T-cell (primary cell): Measurements from ENCODE around the gene GNAS. TPM values are rescaled to one million over a fixed set of nuclear protein-coding genes. Genes with fewer than 3 reads are reported as not detected.
A peak's percentile ranks its signal among the peaks of the same experiment; 100 is the strongest.

Experiments used
- ATAC-seq, 4 experiments: fragments of 200-7000 bp in 3 of 4; fragments of 150-1000 bp in 1 of 4; cut with Tn5 transposase; replicated peaks in 1 of 4; 1 replicate in 3 of 4; 2 replicates in 1 of 4; pipeline ENCODE4 v1.10.0; 2021; ENCODE audit warnings: moderate library complexity in 3 of 4, mild to moderate bottlenecking in 2 of 4, moderate number of reproducible peaks in 1 of 4
- CTCF ChIA-PET, 2 donors: fragments of 300-600 bp; sonication (Branson Sonifier 250); formaldehyde crosslinking; loops; one replicate each; lab custom pipeline; 2022; ENCODE audit warnings: antibody characterized with exemption in 2 of 2; lab: Charles Lee
- POLR2A ChIA-PET, 2 donors: fragments of 300-600 bp; sonication (Branson Sonifier 250); formaldehyde crosslinking; loops; one replicate each; lab custom pipeline; 2022; ENCODE audit warnings: antibody characterized with exemption in 2 of 2; lab: Charles Lee
- DNase-seq, 35 experiments: peaks; one replicate each; pipeline versions ENCODE4 v3.0.0 to v3.0.0-alpha.2; 2013 to 2023
- H3K27ac ChIP-seq: one replicate; pipeline ENCODE4 v1.5.1; 2013; ENCODE audit warnings: low read length
- H3K27me3 ChIP-seq, 2 experiments: replicated peaks in 1 of 2; 1 replicate in 1 of 2; 2 replicates in 1 of 2; pipeline versions ENCODE4 v1.6.1 to v1.7.0; 2013; ENCODE audit warnings: low read length in 1 of 2, mixed read lengths in 1 of 2; ENCODE audit not compliant: control insufficient read depth in 2 of 2, insufficient read depth in 2 of 2; ENCODE audit errors: extremely low read depth in 1 of 2
- H3K36me3 ChIP-seq, 2 donors: 1 replicate in 1 of 2; 2 replicates in 1 of 2; pipeline versions ENCODE4 v1.6.1 to v1.7.0; 2013; ENCODE audit warnings: low read length in 1 of 2; ENCODE audit not compliant: control insufficient read depth in 2 of 2, insufficient read depth in 1 of 2; ENCODE audit errors: extremely low read depth in 1 of 2
- H3K4me1 ChIP-seq, 2 experiments: 1 replicate in 1 of 2; 2 replicates in 1 of 2; pipeline versions ENCODE4 v1.6.1 to v1.7.0; 2013; ENCODE audit warnings: low read length in 2 of 2, mixed read lengths in 1 of 2; ENCODE audit not compliant: insufficient read depth in 2 of 2, control insufficient read depth in 1 of 2; ENCODE audit errors: extremely low read depth in 1 of 2
- H3K4me3 ChIP-seq, 2 donors: 1 replicate in 1 of 2; 2 replicates in 1 of 2; pipeline versions ENCODE4 v1.5.1 to v1.7.0; 2013; ENCODE audit warnings: mild to moderate bottlenecking in 2 of 2, low read length in 1 of 2, moderate library complexity in 1 of 2; ENCODE audit not compliant: control insufficient read depth in 1 of 2; ENCODE audit errors: extremely low read depth in 1 of 2
- H3K9me3 ChIP-seq: 2 replicates; pipeline ENCODE4 v1.7.0; 2013
- H3K27ac Mint-ChIP-seq, 2 donors: one replicate each; pipeline ENCODE4 v1.8.0; 2020 to 2021; ENCODE audit warnings: mild to moderate bottlenecking in 2 of 2, mixed read lengths in 2 of 2
- H3K27me3 Mint-ChIP-seq, 2 donors: one replicate each; pipeline ENCODE4 v1.8.0; 2021 to 2022; ENCODE audit warnings: mixed read lengths in 2 of 2
- H3K36me3 Mint-ChIP-seq: one replicate; pipeline ENCODE4 v1.8.0; 2021; ENCODE audit warnings: mixed read lengths
- H3K4me1 Mint-ChIP-seq, 3 donors: one replicate each; pipeline ENCODE4 v1.8.0; 2020 to 2022; ENCODE audit warnings: mixed read lengths in 3 of 3, mild to moderate bottlenecking in 1 of 3
- H3K4me3 Mint-ChIP-seq, 3 donors: one replicate each; pipeline ENCODE4 v1.8.0; 2020 to 2022; ENCODE audit warnings: mild to moderate bottlenecking in 3 of 3, mixed read lengths in 3 of 3, moderate library complexity in 3 of 3
- H3K9me3 Mint-ChIP-seq, 3 donors: one replicate each; pipeline ENCODE4 v1.8.0; 2020 to 2022; ENCODE audit warnings: mixed read lengths in 3 of 3
- WGBS: methylation state at CpG from one replicate; pipeline ENCODE4 v1.1.5; 2013; ENCODE audit warnings: missing lambda C conversion rate; ENCODE audit not compliant: insufficient coverage; 5-methylcytosine and 5-hydroxymethylcytosine counted together
- total RNA-seq, 35 experiments: library from RNA in 6 of 35; stranded (reverse) in 6 of 35; fragments of 120-200 nt in 1 of 35; gene quantifications; one replicate each; pipeline versions ENCODE4 v1.2.1 to v1.2.4 and lab custom pipeline; 2013 to 2026

The GNAS gene
- total RNA-seq, 5 donors from 2014 or later (not counting 1 experiment from before 2014, with no cell fraction given): 578 to 855 (median 640) TPM

DNA sequence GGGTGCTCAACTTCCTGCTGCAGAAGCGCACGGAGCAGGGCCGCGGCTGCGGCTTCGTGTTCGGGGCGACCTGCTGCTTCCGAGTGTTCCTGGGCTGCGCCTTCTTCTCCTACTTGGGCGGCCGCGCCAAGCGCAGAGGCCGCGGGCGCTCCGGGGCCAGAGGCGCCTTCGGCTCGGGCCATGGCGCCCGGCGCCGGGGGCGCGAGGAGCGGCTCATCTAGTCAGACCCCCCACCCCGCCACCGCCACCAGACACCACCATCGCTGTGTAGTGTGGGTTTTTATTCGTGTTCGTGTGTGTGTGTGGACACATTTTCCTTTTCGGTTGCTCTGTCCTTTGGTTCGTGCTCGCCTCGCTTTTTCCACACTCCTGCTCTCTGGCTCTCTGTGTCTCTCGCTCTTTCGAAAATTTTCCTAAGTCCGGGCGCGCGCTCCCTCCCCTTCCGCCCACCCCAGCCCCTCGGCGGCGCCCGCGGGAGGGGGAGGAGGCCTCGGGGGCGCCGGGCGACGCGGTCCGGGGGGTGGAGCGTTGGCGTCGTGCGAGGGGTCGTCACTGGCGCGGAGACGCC is 38.1 kb downstream of the GNAS start:
- Mint-ChIP-seq H3K9me3 (no peaks in the 10 kb centered on the region), H3K4me1 (peaks cover 36 to 50% (median 49%) of the 10 kb centered on the region in 3 donors), H3K4me3 (peak overlapping the region; percentile 86 to 92 (median 91)), H3K27me3 (no peaks in the 10 kb centered on the region), H3K36me3 (peaks cover 5% of the 10 kb centered on the region), H3K27ac (peak overlapping the region; percentile 95 to 96)
- peaks cover under 1 to 5% of the 10 kb centered on the region in 2 donors for H3K36me3 ChIP-seq
- ChIA-PET POLR2A (interaction anchor here in 1 of 2 donors (0.7 to 1.2 kb wide), 3 partner anchors 17 to 256 kb away, joined by 3 to 4 read pairs (median 3); no protein-coding TSS in a partner anchor), CTCF (no interaction called here)
- DNase-seq (peak; percentile 32 to 78 (median 59)), ATAC-seq (peak; percentile 44 to 51 (median 47))
- WGBS: 0% methylated on average over 13 of the region's 64 CpGs
- H3K27me3 ChIP-seq: no peaks in the 10 kb centered on the region
- peak overlapping the region; percentile 82 for H3K27ac ChIP-seq
- peak overlapping the region; percentile 64 to 66 for H3K4me3 ChIP-seq
- H3K4me1 ChIP-seq: peaks cover 24 to 26% of the 10 kb centered on the region in 2 experiments
- no peaks in the 10 kb centered on the region for H3K9me3 ChIP-seq

DNA sequence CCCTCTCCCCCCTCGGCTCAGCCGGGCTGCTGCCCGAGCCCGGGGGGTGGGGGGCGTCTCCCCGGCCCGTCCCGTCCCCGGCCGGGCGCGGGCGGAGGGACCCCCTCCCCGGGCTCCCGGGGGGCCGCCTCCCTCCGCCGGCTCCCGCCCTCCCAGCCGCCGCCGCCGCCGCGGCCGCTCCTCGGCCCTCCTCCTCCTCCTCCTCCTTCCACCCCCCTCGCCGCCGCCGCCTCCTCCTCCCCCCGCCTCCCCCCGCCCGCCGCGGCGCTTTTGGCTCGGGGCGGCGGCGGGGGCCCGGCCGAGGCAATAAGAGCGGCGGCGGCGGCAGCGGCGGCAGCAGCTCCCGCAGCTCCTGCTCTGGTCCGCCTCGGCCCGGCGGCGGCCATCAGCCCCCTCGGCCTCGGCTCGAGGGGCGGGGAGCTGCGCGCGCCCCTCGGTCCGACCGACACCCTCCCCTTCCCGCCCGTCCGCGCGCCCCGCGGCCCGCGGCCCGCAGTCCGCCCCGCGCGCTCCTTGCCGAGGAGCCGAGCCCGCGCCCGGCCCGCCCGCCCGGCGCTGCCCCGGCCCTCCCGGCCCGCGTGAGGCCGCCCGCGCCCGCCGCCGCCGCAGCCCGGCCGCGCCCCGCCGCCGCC is 38.7 kb downstream of the GNAS start:
- H3K9me3 ChIP-seq: no peaks in the 10 kb centered on the region
- peaks cover 42 to 53% (median 52%) of the 10 kb centered on the region in 3 donors for H3K4me1 Mint-ChIP-seq
- H3K27ac Mint-ChIP-seq: no peak overlapping the region
- peaks cover 7 to 8% of the 10 kb centered on the region in 2 donors for H3K36me3 ChIP-seq
- H3K4me3 Mint-ChIP-seq: peak overlapping the region; percentile 63 to 95 (median 75)
- WGBS: 2% methylated on average over 75 of the region's 105 CpGs
- CTCF ChIA-PET: interaction anchor here in 1 of 2 donors (0.6 kb wide), 1 partner anchor 513 kb away, joined by 3 read pairs; no protein-coding TSS in a partner anchor
- H3K27me3 ChIP-seq: no peaks in the 10 kb centered on the region
- peak overlapping the region; percentile 58 for H3K27ac ChIP-seq
- peak overlapping the region in 1 of 2 donors; percentile 92 for H3K4me3 ChIP-seq
- peaks cover 27 to 28% of the 10 kb centered on the region in 2 experiments for H3K4me1 ChIP-seq
- peak; percentile 46 to 84 (median 69) for DNase-seq
- no peaks in the 10 kb centered on the region for H3K27me3 Mint-ChIP-seq
- POLR2A ChIA-PET: interaction anchor here (0.7 to 1.0 kb wide), 2 partner anchors 256 to 575 kb away, joined by 3 to 7 read pairs; no protein-coding TSS in a partner anchor
- H3K36me3 Mint-ChIP-seq: peaks cover 10% of the 10 kb centered on the region
- peak; percentile 25 to 49 (median 39) for ATAC-seq
- H3K9me3 Mint-ChIP-seq: no peaks in the 10 kb centered on the region

DNA sequence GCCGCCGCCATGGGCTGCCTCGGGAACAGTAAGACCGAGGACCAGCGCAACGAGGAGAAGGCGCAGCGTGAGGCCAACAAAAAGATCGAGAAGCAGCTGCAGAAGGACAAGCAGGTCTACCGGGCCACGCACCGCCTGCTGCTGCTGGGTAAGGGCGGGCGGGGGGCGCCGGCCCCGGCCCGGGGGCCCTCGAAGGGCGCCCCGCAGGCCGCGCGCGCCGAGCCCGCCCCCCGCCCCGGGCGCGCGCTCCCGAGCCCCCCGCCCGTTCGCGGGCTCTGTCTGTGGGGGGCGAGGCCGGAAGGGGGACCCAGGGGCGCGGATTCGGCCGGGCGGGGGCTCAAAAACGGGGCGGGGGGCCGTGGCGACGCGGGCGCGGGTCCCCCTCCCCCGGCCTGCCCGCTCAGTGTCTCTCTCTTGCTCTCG is 39.2 kb downstream of the GNAS start:
- peaks cover 12% of the 10 kb centered on the region for H3K36me3 Mint-ChIP-seq
- H3K36me3 ChIP-seq: peaks cover 11% of the 10 kb centered on the region in 2 donors
- no peaks in the 10 kb centered on the region for H3K9me3 Mint-ChIP-seq
- H3K27ac Mint-ChIP-seq: peak overlapping the region; percentile 92 to 96
- no peaks in the 10 kb centered on the region for H3K27me3 ChIP-seq
- DNase-seq: peak in 22 of 35 experiments; percentile 10 to 61 (median 34)
- H3K4me1 Mint-ChIP-seq: peaks cover 45 to 53% (median 53%) of the 10 kb centered on the region in 3 donors
- H3K4me3 ChIP-seq: peak overlapping the region; percentile 47 to 92
- ChIA-PET CTCF (interaction anchor here in 1 of 2 donors (0.6 kb wide), 1 partner anchor 513 kb away, joined by 3 read pairs; no protein-coding TSS in a partner anchor), POLR2A (interaction anchor here (0.7 to 1.0 kb wide), 2 partner anchors 255 to 576 kb away, joined by 3 to 7 read pairs; no protein-coding TSS in a partner anchor)
- no peaks in the 10 kb centered on the region for H3K27me3 Mint-ChIP-seq
- peak in 2 of 4 experiments; percentile 0 for ATAC-seq
- peak overlapping the region; percentile 90 for H3K27ac ChIP-seq
- peak overlapping the region; percentile 84 to 95 (median 94) for H3K4me3 Mint-ChIP-seq
- H3K9me3 ChIP-seq: no peaks in the 10 kb centered on the region
- H3K4me1 ChIP-seq: peaks cover 27 to 28% of the 10 kb centered on the region in 2 experiments
- 0% methylated on average over 40 of the region's 55 CpGs for WGBS

DNA sequence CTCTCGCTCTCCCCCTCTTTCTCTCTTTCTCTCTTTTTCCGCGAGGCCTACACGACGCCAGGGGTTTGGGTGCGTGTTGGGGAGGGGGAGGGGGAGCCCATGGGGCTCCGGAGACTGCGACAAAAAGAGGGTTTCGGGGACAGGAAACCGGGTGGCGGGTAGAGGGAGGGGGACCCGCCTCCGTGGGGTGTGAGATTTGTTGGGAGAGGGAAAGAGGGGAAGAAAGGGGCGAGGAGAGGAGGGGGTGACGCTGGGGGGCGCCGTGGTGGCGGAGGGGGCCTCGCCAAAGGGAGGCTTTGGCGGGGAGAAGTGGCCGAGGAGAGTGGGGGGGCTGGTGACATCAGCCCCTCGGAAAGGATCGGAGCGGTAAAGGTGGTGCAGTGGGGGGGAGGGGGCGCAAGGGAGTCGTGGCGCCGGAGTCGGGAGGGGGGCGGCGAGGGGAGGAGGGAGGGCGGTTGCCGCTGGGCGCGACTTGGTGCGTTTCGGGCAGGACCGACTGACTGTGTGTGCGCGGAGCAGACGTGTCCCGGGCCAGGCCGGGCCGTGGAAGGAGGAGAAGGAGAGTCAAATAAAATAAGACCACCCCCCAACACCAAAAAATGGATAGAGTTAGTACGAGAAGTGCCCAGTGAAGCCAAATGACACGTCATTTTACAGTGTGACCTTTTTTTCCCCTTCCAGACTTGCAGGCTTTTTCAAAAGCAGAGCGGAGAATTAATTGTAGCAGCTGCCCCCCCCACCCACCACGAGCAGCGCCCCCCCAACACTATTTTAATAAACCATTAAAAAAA is 39.8 kb downstream of the GNAS start:
- H3K4me1 Mint-ChIP-seq: peaks cover 46 to 54% (median 53%) of the 10 kb centered on the region in 3 donors
- H3K9me3 Mint-ChIP-seq: no peaks in the 10 kb centered on the region
- Histone ChIP-seq H3K27me3 (no peaks in the 10 kb centered on the region), H3K4me3 (peak overlapping the region; percentile 62 to 92), H3K36me3 (peaks cover 15 to 16% of the 10 kb centered on the region in 2 donors), H3K9me3 (no peaks in the 10 kb centered on the region), H3K27ac (peak overlapping the region; percentile 90), H3K4me1 (peaks cover 28 to 32% of the 10 kb centered on the region in 2 experiments)
- H3K27ac Mint-ChIP-seq: peak overlapping the region; percentile 92 to 96
- ATAC-seq (peak; percentile 19 to 31 (median 26)), DNase-seq (peak; percentile 58 to 83 (median 73))
- H3K27me3 Mint-ChIP-seq: no peaks in the 10 kb centered on the region
- peaks cover 12% of the 10 kb centered on the region for H3K36me3 Mint-ChIP-seq
- ChIA-PET POLR2A (interaction anchor here (0.7 to 1.1 kb wide), 2 partner anchors 9 to 267 kb away, joined by 3 read pairs; no protein-coding TSS in a partner anchor), CTCF (no interaction called here)
- 0% methylated on average over 11 of the region's 49 CpGs for WGBS
- H3K4me3 Mint-ChIP-seq: peak overlapping the region; percentile 84 to 95 (median 94)

DNA sequence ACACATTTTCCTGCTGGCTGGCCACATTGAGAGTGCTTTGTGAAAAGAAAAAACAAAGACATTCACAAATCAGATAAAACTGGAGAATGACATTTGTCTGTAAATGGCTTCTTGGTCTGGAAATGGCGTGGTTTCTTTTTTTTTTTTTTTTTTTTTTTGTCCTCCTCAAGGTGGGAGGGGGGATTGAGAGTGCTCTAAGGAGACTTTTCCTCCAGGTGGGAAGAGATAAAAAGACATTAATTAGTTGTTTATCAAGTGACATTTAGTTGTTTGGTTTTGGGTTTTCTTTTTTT is 40.4 kb downstream of the GNAS start:
- peaks cover 15% of the 10 kb centered on the region for H3K36me3 Mint-ChIP-seq

More for the DNA sequence above, 40.4 kb downstream of the GNAS start:
- ATAC-seq (no peak), DNase-seq (no peak)
- peak overlapping the region; percentile 84 to 95 (median 94) for H3K4me3 Mint-ChIP-seq
- CTCF ChIA-PET: no interaction called here
- Histone ChIP-seq H3K27ac (peak overlapping the region; percentile 90), H3K4me1 (peaks cover 25 to 33% of the 10 kb centered on the region in 2 experiments), H3K36me3 (peaks cover 15 to 17% of the 10 kb centered on the region in 2 donors), H3K4me3 (peak overlapping the region; percentile 62 to 92), H3K27me3 (no peaks in the 10 kb centered on the region), H3K9me3 (no peaks in the 10 kb centered on the region)
- WGBS: no CpG with 5 or more reads among the region's 1 CpG
- H3K27me3 Mint-ChIP-seq: no peaks in the 10 kb centered on the region
- peak overlapping the region; percentile 92 to 96 for H3K27ac Mint-ChIP-seq
- peaks cover 51 to 54% (median 54%) of the 10 kb centered on the region in 3 donors for H3K4me1 Mint-ChIP-seq
- no peaks in the 10 kb centered on the region for H3K9me3 Mint-ChIP-seq
- POLR2A ChIA-PET: interaction anchor here (0.7 to 1.1 kb wide), 2 partner anchors 8 to 267 kb away, joined by 3 read pairs; no protein-coding TSS in a partner anchor
